Stimulated activated CD4-positive, alpha-beta T cell treated with anti-CD3 and anti-CD28 coated beads, Interleukin-15, amount 100 ng/mL, for 1 hour (primary cell): ENCODE results near the gene IFI16.

Experiments used
- DNase-seq, 2 donors: peaks; one replicate each; pipeline ENCODE4 v3.0.0-alpha.2; 2020; ENCODE audit warnings: low read depth in 1 of 2, low spot score in 1 of 2

Gene IFI16

GRCh38 chr1:159056069-159056698, 46.5 kb downstream of the IFI16 start:
- no peak for DNase-seq

GRCh38 chr1:159058751-159059150, 49.0 kb downstream of the IFI16 start:
- DNase-seq = no peak

- DNase-seq = no peak
Measured at GRCh38 chr1:159065106-159065505, 55.4 kb downstream of the IFI16 start.

GRCh38 chr1:159066108-159066507, 56.4 kb downstream of the IFI16 start:
- no peak for DNase-seq

GRCh38 chr1:159067699-159068621, 58.3 kb downstream of the IFI16 start:
- no peak for DNase-seq

- DNase-seq = no peak
Measured at GRCh38 chr1:159068886-159069285, 59.2 kb downstream of the IFI16 start.

GRCh38 chr1:159071970-159072582, 62.4 kb downstream of the IFI16 start:
- no peak for DNase-seq

GRCh38 chr1:159076438-159077119, 66.9 kb downstream of the IFI16 start, which contains the start of gene AIM2:
Gene AIM2, minus strand, starts transcription at chr1:159076766. Its CDS starts 3,267 bp downstream, at chr1:159073499.
- DNase-seq = peak; percentile 20 to 27

- peak; percentile 86 to 95 for DNase-seq
Measured at GRCh38 chr1:159077120-159077961, 67.6 kb downstream of the IFI16 start.

GRCh38 chr1:159079525-159079924, 69.8 kb downstream of the IFI16 start:
- DNase-seq = no peak

GRCh38 chr1:159081626-159082025, 71.9 kb downstream of the IFI16 start:
- DNase-seq = no peak

GRCh38 chr1:159083013-159083412, 73.3 kb downstream of the IFI16 start:
- DNase-seq = no peak

- DNase-seq = no peak
Measured at GRCh38 chr1:159084152-159084551, 74.4 kb downstream of the IFI16 start.

GRCh38 chr1:159084867-159085266, 75.2 kb downstream of the IFI16 start:
- DNase-seq = no peak

GRCh38 chr1:159088050-159088449, 78.3 kb downstream of the IFI16 start:
- DNase-seq = no peak

- no peak for DNase-seq
Measured at GRCh38 chr1:159088546-159089183, 79.0 kb downstream of the IFI16 start.

- no peak for DNase-seq
Measured at GRCh38 chr1:159089184-159089791, 79.6 kb downstream of the IFI16 start.

GRCh38 chr1:159090286-159091179, 80.8 kb downstream of the IFI16 start:
- DNase-seq = no peak
